Natural killer cell (primary cell): ENCODE measurements around the gene DNAI1. TPM values are rescaled to one million over a fixed set of nuclear protein-coding genes. Genes with fewer than 3 reads are reported as not detected.

Experiments used
- ATAC-seq, 3 donors: fragments of 150-1000 bp in 2 of 3; fragments of 200-7000 bp in 1 of 3; cut with Tn5 transposase; 1 replicate in 1 of 3; 2 replicates in 2 of 3; pipeline ENCODE4 v1.10.0; 2021; ENCODE audit warnings: mild to moderate bottlenecking in 2 of 3, moderate library complexity in 2 of 3
- DNase-seq, 2 donors: peaks; one replicate each; pipeline versions ENCODE4 v3.0.0 to v3.0.0-alpha.2; 2013 to 2021; ENCODE audit warnings: mixed read lengths in 1 of 2
- H3K27ac ChIP-seq: one replicate; pipeline ENCODE4 v1.5.1; 2013; ENCODE audit warnings: mild to moderate bottlenecking, low read length
- H3K27me3 ChIP-seq: one replicate; pipeline ENCODE4 v1.6.1; 2013; ENCODE audit warnings: low read length; ENCODE audit not compliant: control insufficient read depth, insufficient read depth
- H3K36me3 ChIP-seq: one replicate; pipeline ENCODE4 v1.6.1; 2013; ENCODE audit warnings: low read length; ENCODE audit not compliant: control insufficient read depth, insufficient read depth
- H3K4me1 ChIP-seq: one replicate; pipeline ENCODE4 v1.6.1; 2013; ENCODE audit warnings: low read length; ENCODE audit not compliant: control insufficient read depth, insufficient read depth
- H3K4me3 ChIP-seq: one replicate; pipeline ENCODE4 v1.5.1; 2013; ENCODE audit warnings: low read length
- H3K9me3 ChIP-seq: one replicate; pipeline ENCODE4 v1.6.1; 2013; ENCODE audit warnings: low read length; ENCODE audit not compliant: control insufficient read depth, insufficient read depth
- H3K27ac Mint-ChIP-seq, 2 donors: one replicate each; pipeline ENCODE4 v1.8.0; 2022; ENCODE audit warnings: mild to moderate bottlenecking in 2 of 2, mixed read lengths in 2 of 2, moderate library complexity in 1 of 2
- H3K27me3 Mint-ChIP-seq, 2 donors: one replicate each; pipeline ENCODE4 v1.8.0; 2022; ENCODE audit warnings: low read depth in 2 of 2, mixed read lengths in 2 of 2
- H3K36me3 Mint-ChIP-seq: one replicate; pipeline ENCODE4 v1.8.0; 2022; ENCODE audit warnings: mixed read lengths
- H3K4me1 Mint-ChIP-seq, 2 donors: one replicate each; pipeline ENCODE4 v1.8.0; 2022; ENCODE audit warnings: mixed read lengths in 2 of 2
- H3K4me3 Mint-ChIP-seq: one replicate; pipeline ENCODE4 v1.8.0; 2022; ENCODE audit warnings: mild to moderate bottlenecking, moderate library complexity, mixed read lengths
- H3K9me3 Mint-ChIP-seq, 2 donors: one replicate each; pipeline ENCODE4 v1.8.0; 2022; ENCODE audit warnings: mixed read lengths in 2 of 2
- CTCF ChIP-seq: fragments of 200-600 bp; IDR thresholded peaks from one replicate; pipeline ENCODE4 v1.8.0; 2022; ENCODE audit warnings: antibody characterized with exemption
- WGBS: methylation state at CpG from one replicate; pipeline ENCODE4 v1.1.7; 2013; ENCODE audit warnings: missing lambda C conversion rate; ENCODE audit not compliant: insufficient coverage; 5-methylcytosine and 5-hydroxymethylcytosine counted together
- intact Hi-C: fragments of 100-400 bp; cut with micrococcal nuclease; formaldehyde crosslinking; loops from one replicate; pipeline ENCODE4 v1.14.2; 2022
- total RNA-seq, 4 donors: library from RNA; stranded (reverse); fragments of 120-200 nt in 1 of 4; gene quantifications; one replicate each; pipeline versions ENCODE4 v1.2.3 to v1.2.4, GENCODE V29; 2013 to 2022

Gene DNAI1
- total RNA-seq, 3 donors from 2014 or later (not counting 1 experiment from before 2014, with no cell fraction given), result not detected

GRCh38 chr9:34498553-34498952 lies 39.9 kb downstream of the DNAI1 start:
- TF ChIP-seq CTCF, result no peak
- no peaks in the 10 kb centered on the region for H3K36me3 Mint-ChIP-seq
- H3K27ac Mint-ChIP-seq, result no peak overlapping the region
- H3K36me3 ChIP-seq, result no peaks in the 10 kb centered on the region
- H3K4me1 ChIP-seq, result no peaks in the 10 kb centered on the region
- H3K4me1 Mint-ChIP-seq, result peaks cover 0 to 3% of the 10 kb centered on the region in 2 donors
- peaks cover 21 to 36% of the 10 kb centered on the region in 2 donors for H3K27me3 Mint-ChIP-seq
- ATAC-seq (no peak), DNase-seq (no peak)
- H3K27me3 ChIP-seq, result no peaks in the 10 kb centered on the region
- H3K27ac ChIP-seq, result no peak overlapping the region
- intact Hi-C loops, result no loop called here
- no peaks in the 10 kb centered on the region for H3K9me3 ChIP-seq
- no peak overlapping the region for H3K4me3 Mint-ChIP-seq
- no peak overlapping the region for H3K4me3 ChIP-seq
- no peaks in the 10 kb centered on the region for H3K9me3 Mint-ChIP-seq
- 48% methylated on average over 3 of the region's 3 CpGs for WGBS

- Mint-ChIP-seq H3K9me3 (no peaks in the 10 kb centered on the region), H3K4me3 (no peak overlapping the region), H3K4me1 (no peaks in the 10 kb centered on the region), H3K36me3 (no peaks in the 10 kb centered on the region), H3K27ac (no peak overlapping the region), H3K27me3 (peaks cover 20 to 32% of the 10 kb centered on the region in 2 donors)
- DNase-seq (no peak), ATAC-seq (no peak)
- H3K27me3 ChIP-seq, result no peaks in the 10 kb centered on the region
- 84% methylated on average over 2 of the region's 2 CpGs for WGBS
- H3K36me3 ChIP-seq, result no peaks in the 10 kb centered on the region
- intact Hi-C loops, result no loop called here
- no peak for TF ChIP-seq CTCF
- H3K4me3 ChIP-seq, result no peak overlapping the region
- no peaks in the 10 kb centered on the region for H3K9me3 ChIP-seq
- no peaks in the 10 kb centered on the region for H3K4me1 ChIP-seq
- no peak overlapping the region for H3K27ac ChIP-seq
These were observed 40.5 kb downstream of the DNAI1 start for GRCh38 chr9:34499076-34499475.

GRCh38 chr9:34500623-34501267 lies 42.1 kb downstream of the DNAI1 start:
- no peak overlapping the region for H3K27ac ChIP-seq
- no peaks in the 10 kb centered on the region for H3K36me3 Mint-ChIP-seq
- ATAC-seq (peak; percentile 77 to 99 (median 93)), DNase-seq (peak; percentile 66 to 82)
- no peak overlapping the region for H3K4me3 Mint-ChIP-seq
- H3K27me3 ChIP-seq, result no peaks in the 10 kb centered on the region
- no peaks in the 10 kb centered on the region for H3K4me1 Mint-ChIP-seq
- no peaks in the 10 kb centered on the region for H3K9me3 ChIP-seq
- 3% methylated on average over 6 of the region's 6 CpGs for WGBS
- H3K4me3 ChIP-seq, result no peak overlapping the region
- intact Hi-C loops, result loop anchor here (1.0 kb wide), 2 partner anchors 63 to 97 kb away; no protein-coding TSS in a partner anchor
- H3K4me1 ChIP-seq, result no peaks in the 10 kb centered on the region
- no peaks in the 10 kb centered on the region for H3K36me3 ChIP-seq
- peak; percentile 93 for TF ChIP-seq CTCF
- H3K27ac Mint-ChIP-seq, result no peak overlapping the region
- H3K27me3 Mint-ChIP-seq, result peaks cover 25 to 32% of the 10 kb centered on the region in 2 donors
- no peaks in the 10 kb centered on the region for H3K9me3 Mint-ChIP-seq

GRCh38 chr9:34501372-34501771 lies 42.8 kb downstream of the DNAI1 start:
- Histone ChIP-seq H3K4me3 (no peak overlapping the region), H3K4me1 (no peaks in the 10 kb centered on the region), H3K36me3 (no peaks in the 10 kb centered on the region), H3K27me3 (no peaks in the 10 kb centered on the region), H3K9me3 (no peaks in the 10 kb centered on the region), H3K27ac (no peak overlapping the region)
- Mint-ChIP-seq H3K36me3 (no peaks in the 10 kb centered on the region), H3K4me3 (no peak overlapping the region), H3K27me3 (peaks cover 25 to 32% of the 10 kb centered on the region in 2 donors), H3K4me1 (no peaks in the 10 kb centered on the region), H3K27ac (no peak overlapping the region), H3K9me3 (no peaks in the 10 kb centered on the region)
- no peak for DNase-seq
- no peak for TF ChIP-seq CTCF
- intact Hi-C loops, result no loop called here
- no peak for ATAC-seq
- whole genome bisulfite sequencing, result no CpG with 5 or more reads among the region's 2 CpGs
